ENCODE data around the gene NTM.

The NTM gene

GRCh38 chr11:131672191-131672590 is 301.8 kb downstream of the NTM start:
- no peak overlapping the region for H3K14ac ChIP-seq (ENCODE audit: low read length)
- peak overlapping the region; percentile 25 for H3K23ac ChIP-seq (ENCODE audit: low read depth, low read length, poor library complexity)
- peak overlapping the region; percentile 40 for H3K4ac ChIP-seq (ENCODE audit: low read length)
- H3K27me3 ChIP-seq (ENCODE audit: control insufficient read depth in 3 of 3, insufficient read depth in 3 of 3, low read depth in 1 of 3, low read length in 3 of 3) = no peaks in the 10 kb centered on the region
- peaks cover 0 to 10% of the 10 kb centered on the region in 2 donors for H3K4me1 ChIP-seq (ENCODE audit: control insufficient read depth in 2 of 2, insufficient read depth in 1 of 2, low read depth in 1 of 2, low read length in 2 of 2)
- peak overlapping the region; percentile 82 for H3K18ac ChIP-seq (ENCODE audit: low read length)
- no peak overlapping the region for H2BK12ac ChIP-seq (ENCODE audit: low read length)
- no peaks in the 10 kb centered on the region for H3K79me1 ChIP-seq (ENCODE audit: low read depth, low read length)
- no peak overlapping the region for H2BK5ac ChIP-seq (ENCODE audit: low read length)
- H4K91ac ChIP-seq (ENCODE audit: low read depth, low read length, poor library complexity) = no peak overlapping the region
- H3K27ac ChIP-seq (replicated peaks; ENCODE audit: low read length) = no peak overlapping the region
- H3K4me2 ChIP-seq (ENCODE audit: insufficient read depth, low read length, poor library complexity, severe bottlenecking) = no peak overlapping the region
- no peak overlapping the region for H2AFZ ChIP-seq (ENCODE audit: low read length)
- no CpG with 5 or more reads among the region's 15 CpGs for WGBS, 2 donors (ENCODE audit: extremely low coverage in 2 of 2, insufficient read length in 2 of 2, insufficient replicate concordance in 1 of 2)
- peak overlapping the region; percentile 24 for H2AK5ac ChIP-seq (ENCODE audit: low read depth, low read length)
- peak overlapping the region; percentile 80 for H2BK15ac ChIP-seq (ENCODE audit: low read length)
- no peak overlapping the region for H3K4me3 ChIP-seq (ENCODE audit: low read length in 2 of 2)
- H2BK120ac ChIP-seq (ENCODE audit: low read depth, low read length) = peak overlapping the region; percentile 51
- no peaks in the 10 kb centered on the region for H3K9me3 ChIP-seq (replicated peaks in 1 of 2; ENCODE audit: control insufficient read depth in 2 of 2, insufficient read depth in 1 of 2, low read depth in 1 of 2, low read length in 2 of 2)
- H3K9ac ChIP-seq (ENCODE audit: low read depth, low read length, poor library complexity) = no peak overlapping the region
- no peaks in the 10 kb centered on the region for H3K36me3 ChIP-seq (replicated peaks in 1 of 2; ENCODE audit: control insufficient read depth in 2 of 2, insufficient read depth in 2 of 2, low read length in 2 of 2)
- no peak overlapping the region for H4K8ac ChIP-seq (ENCODE audit: low read depth, low read length)
- DNase-seq (ENCODE audit: low spot score) = no peak

- Histone ChIP-seq H3K4me3 (ENCODE audit: low read length in 2 of 2) (no peak overlapping the region), H2AFZ (ENCODE audit: low read length) (peak overlapping the region; percentile 26), H3K79me1 (ENCODE audit: low read depth, low read length) (no peaks in the 10 kb centered on the region), H3K9ac (ENCODE audit: low read depth, low read length, poor library complexity) (no peak overlapping the region), H3K23ac (ENCODE audit: low read depth, low read length, poor library complexity) (no peak overlapping the region), H3K18ac (ENCODE audit: low read length) (no peak overlapping the region), H3K9me3 (replicated peaks in 1 of 2; ENCODE audit: control insufficient read depth in 2 of 2, insufficient read depth in 1 of 2, low read depth in 1 of 2, low read length in 2 of 2) (no peaks in the 10 kb centered on the region), H3K27ac (replicated peaks; ENCODE audit: low read length) (no peak overlapping the region), H2BK12ac (ENCODE audit: low read length) (no peak overlapping the region), H3K36me3 (replicated peaks in 1 of 2; ENCODE audit: control insufficient read depth in 2 of 2, insufficient read depth in 2 of 2, low read length in 2 of 2) (no peaks in the 10 kb centered on the region), H3K4me1 (ENCODE audit: control insufficient read depth in 2 of 2, insufficient read depth in 1 of 2, low read depth in 1 of 2, low read length in 2 of 2) (peaks cover 0 to 6% of the 10 kb centered on the region in 2 donors), H2BK5ac (ENCODE audit: low read length) (no peak overlapping the region), H4K8ac (ENCODE audit: low read depth, low read length) (no peak overlapping the region), H3K27me3 (ENCODE audit: control insufficient read depth in 3 of 3, insufficient read depth in 3 of 3, low read depth in 1 of 3, low read length in 3 of 3) (no peaks in the 10 kb centered on the region), H3K14ac (ENCODE audit: low read length) (no peak overlapping the region), H3K4ac (ENCODE audit: low read length) (no peak overlapping the region), H3K4me2 (ENCODE audit: insufficient read depth, low read length, poor library complexity, severe bottlenecking) (no peak overlapping the region), H4K91ac (ENCODE audit: low read depth, low read length, poor library complexity) (no peak overlapping the region), H2BK15ac (ENCODE audit: low read length) (no peak overlapping the region), H2BK120ac (ENCODE audit: low read depth, low read length) (no peak overlapping the region), H2AK5ac (ENCODE audit: low read depth, low read length) (no peak overlapping the region)
- DNase-seq (ENCODE audit: low spot score) = peak; percentile 64
- WGBS, 2 donors (ENCODE audit: extremely low coverage in 2 of 2, insufficient read length in 2 of 2, insufficient replicate concordance in 1 of 2) = no CpG with 5 or more reads among the region's 16 CpGs
Observed at GRCh38 chr11:131674051-131674755, 303.8 kb downstream of the NTM start.

DNA sequence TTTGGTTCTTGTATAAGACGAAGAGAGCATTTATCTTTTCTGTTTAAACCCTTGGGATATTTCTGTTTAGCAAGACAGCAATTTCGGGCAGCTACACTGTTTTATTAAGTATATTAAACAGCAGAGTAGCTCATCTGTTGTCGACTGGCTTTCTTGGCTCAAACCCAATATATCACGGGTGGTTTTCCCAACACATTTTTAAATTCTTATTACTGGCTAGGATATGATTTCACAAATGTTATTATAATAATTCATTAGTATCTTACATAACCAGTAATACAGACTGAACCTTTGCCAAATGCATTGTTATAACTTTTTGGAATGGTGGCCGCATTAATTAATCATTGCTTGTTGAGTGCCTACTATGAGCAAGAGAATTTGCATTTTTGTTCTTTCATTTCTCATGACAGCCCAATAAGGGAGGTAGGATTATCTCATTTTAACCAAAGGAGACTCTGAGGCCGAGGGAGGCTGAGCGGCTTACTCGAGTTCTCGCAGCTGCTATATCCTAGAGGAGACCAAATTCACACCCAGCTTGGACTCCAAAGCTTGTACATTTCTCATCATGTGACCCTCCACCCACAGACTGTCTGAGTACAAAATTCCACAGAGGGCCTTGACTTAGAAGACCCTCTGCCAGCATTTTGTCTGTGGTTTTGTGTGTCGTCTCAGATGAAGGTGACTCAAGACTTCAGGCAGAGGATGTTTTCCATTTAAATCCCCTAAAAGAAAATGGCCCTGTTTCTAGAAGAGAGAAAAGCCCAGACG is 304.9 kb downstream of the NTM start:
- Histone ChIP-seq H3K79me1 (ENCODE audit: low read depth, low read length) (no peaks in the 10 kb centered on the region), H3K23ac (ENCODE audit: low read depth, low read length, poor library complexity) (no peak overlapping the region), H3K9me3 (replicated peaks in 1 of 2; ENCODE audit: control insufficient read depth in 2 of 2, insufficient read depth in 1 of 2, low read depth in 1 of 2, low read length in 2 of 2) (no peaks in the 10 kb centered on the region), H2BK12ac (ENCODE audit: low read length) (no peak overlapping the region), H4K8ac (ENCODE audit: low read depth, low read length) (no peak overlapping the region), H2AK5ac (ENCODE audit: low read depth, low read length) (no peak overlapping the region), H3K27me3 (ENCODE audit: control insufficient read depth in 3 of 3, insufficient read depth in 3 of 3, low read depth in 1 of 3, low read length in 3 of 3) (no peaks in the 10 kb centered on the region), H2BK15ac (ENCODE audit: low read length) (no peak overlapping the region), H3K18ac (ENCODE audit: low read length) (no peak overlapping the region), H3K4ac (ENCODE audit: low read length) (no peak overlapping the region), H3K4me2 (ENCODE audit: insufficient read depth, low read length, poor library complexity, severe bottlenecking) (no peak overlapping the region), H3K14ac (ENCODE audit: low read length) (no peak overlapping the region), H2BK120ac (ENCODE audit: low read depth, low read length) (no peak overlapping the region), H3K9ac (ENCODE audit: low read depth, low read length, poor library complexity) (no peak overlapping the region), H2BK5ac (ENCODE audit: low read length) (no peak overlapping the region), H3K27ac (replicated peaks; ENCODE audit: low read length) (no peak overlapping the region), H3K4me1 (ENCODE audit: control insufficient read depth in 2 of 2, insufficient read depth in 1 of 2, low read depth in 1 of 2, low read length in 2 of 2) (peaks cover 0 to 2% of the 10 kb centered on the region in 2 donors), H3K4me3 (ENCODE audit: low read length in 2 of 2) (no peak overlapping the region), H2AFZ (ENCODE audit: low read length) (no peak overlapping the region), H3K36me3 (replicated peaks in 1 of 2; ENCODE audit: control insufficient read depth in 2 of 2, insufficient read depth in 2 of 2, low read length in 2 of 2) (no peaks in the 10 kb centered on the region), H4K91ac (ENCODE audit: low read depth, low read length, poor library complexity) (no peak overlapping the region)
- WGBS, 2 donors (ENCODE audit: extremely low coverage in 2 of 2, insufficient read length in 2 of 2, insufficient replicate concordance in 1 of 2) = no CpG with 5 or more reads among the region's 11 CpGs
- DNase-seq (ENCODE audit: low spot score) = no peak

DNA sequence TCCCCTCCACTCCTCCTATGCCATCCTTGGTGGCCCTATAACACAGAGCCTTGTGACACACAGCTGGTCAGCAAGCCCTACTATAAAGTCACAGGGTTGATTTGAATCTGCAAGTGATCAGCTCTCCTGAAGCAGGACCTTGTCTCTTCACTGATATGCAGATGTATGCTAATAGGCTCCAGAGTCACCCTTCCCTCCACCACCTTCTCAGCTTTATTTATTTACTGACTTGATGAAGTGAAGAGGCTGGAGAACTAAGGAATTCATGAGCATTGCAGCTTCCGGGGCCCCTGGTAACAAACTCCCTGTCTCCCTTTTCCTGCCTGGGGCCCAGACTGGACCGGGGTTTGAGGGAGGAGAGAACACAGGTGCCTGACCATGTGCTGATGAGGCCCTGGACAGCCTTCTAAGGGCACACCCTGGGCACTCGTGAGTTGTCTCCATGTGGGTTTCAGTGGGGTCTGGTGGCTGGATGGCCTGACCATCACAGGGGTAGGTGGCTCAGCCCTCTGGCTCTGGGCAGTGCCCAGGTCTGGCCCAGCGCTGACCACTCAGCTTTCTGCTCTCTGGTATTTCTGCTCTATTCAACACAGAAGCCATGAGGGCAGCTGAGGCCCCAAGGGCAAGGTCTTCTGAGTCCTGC is 307.5 kb downstream of the NTM start:
- Histone ChIP-seq H3K4ac (ENCODE audit: low read length) (no peak overlapping the region), H2AFZ (ENCODE audit: low read length) (no peak overlapping the region), H2BK12ac (ENCODE audit: low read length) (no peak overlapping the region), H4K91ac (ENCODE audit: low read depth, low read length, poor library complexity) (no peak overlapping the region), H2BK120ac (ENCODE audit: low read depth, low read length) (no peak overlapping the region), H3K14ac (ENCODE audit: low read length) (no peak overlapping the region), H3K23ac (ENCODE audit: low read depth, low read length, poor library complexity) (no peak overlapping the region), H3K36me3 (replicated peaks in 1 of 2; ENCODE audit: control insufficient read depth in 2 of 2, insufficient read depth in 2 of 2, low read length in 2 of 2) (no peaks in the 10 kb centered on the region), H3K9ac (ENCODE audit: low read depth, low read length, poor library complexity) (no peak overlapping the region), H3K4me1 (ENCODE audit: control insufficient read depth in 2 of 2, insufficient read depth in 1 of 2, low read depth in 1 of 2, low read length in 2 of 2) (no peaks in the 10 kb centered on the region), H3K79me1 (ENCODE audit: low read depth, low read length) (no peaks in the 10 kb centered on the region), H4K8ac (ENCODE audit: low read depth, low read length) (no peak overlapping the region), H2BK5ac (ENCODE audit: low read length) (no peak overlapping the region), H3K4me3 (ENCODE audit: low read length in 2 of 2) (no peak overlapping the region), H2AK5ac (ENCODE audit: low read depth, low read length) (no peak overlapping the region), H3K27me3 (ENCODE audit: control insufficient read depth in 3 of 3, insufficient read depth in 3 of 3, low read depth in 1 of 3, low read length in 3 of 3) (no peaks in the 10 kb centered on the region), H2BK15ac (ENCODE audit: low read length) (no peak overlapping the region), H3K18ac (ENCODE audit: low read length) (no peak overlapping the region), H3K4me2 (ENCODE audit: insufficient read depth, low read length, poor library complexity, severe bottlenecking) (no peak overlapping the region), H3K27ac (replicated peaks; ENCODE audit: low read length) (no peak overlapping the region), H3K9me3 (replicated peaks in 1 of 2; ENCODE audit: control insufficient read depth in 2 of 2, insufficient read depth in 1 of 2, low read depth in 1 of 2, low read length in 2 of 2) (no peaks in the 10 kb centered on the region)
- DNase-seq (ENCODE audit: low spot score) = no peak
- WGBS, 2 donors (ENCODE audit: extremely low coverage in 2 of 2, insufficient read length in 2 of 2, insufficient replicate concordance in 1 of 2) = no CpG with 5 or more reads among the region's 4 CpGs

All from neuronal stem cell (in vitro differentiated cells).